Hepatocyte (in vitro differentiated cells): Measurements from ENCODE around the gene NIN. TPM values are rescaled to one million over a fixed set of nuclear protein-coding genes. Genes with fewer than 3 reads are reported as not detected.

Experiments used
- DNase-seq: peaks from one replicate; pipeline ENCODE4 v3.0.0-alpha.2; 2016; ENCODE audit warnings: low spot score
- H2AFZ ChIP-seq: fragments of 200-600 bp; sonication (generic); 2 replicates; pipeline ENCODE4 v1.6.0; 2016; ENCODE audit warnings: antibody characterized with exemption, mild to moderate bottlenecking
- H3K27ac ChIP-seq: fragments of 200-600 bp; sonication (generic); 2 replicates; pipeline ENCODE4 v1.5.1; 2016; ENCODE audit warnings: mild to moderate bottlenecking
- H3K27me3 ChIP-seq: fragments of 200-600 bp; sonication (generic); 2 replicates; pipeline ENCODE4 v1.6.1; 2016
- H3K36me3 ChIP-seq: fragments of 200-600 bp; sonication (generic); replicated peaks from 2 replicates; pipeline ENCODE4 v1.5.1; 2016; ENCODE audit warnings: low read depth; ENCODE audit not compliant: insufficient read depth
- H3K4me1 ChIP-seq: fragments of 200-600 bp; sonication (generic); 2 replicates; pipeline ENCODE4 v1.5.1; 2016; ENCODE audit warnings: mild to moderate bottlenecking, moderate library complexity; ENCODE audit not compliant: insufficient read depth
- H3K4me2 ChIP-seq: fragments of 200-600 bp; sonication (generic); 2 replicates; pipeline ENCODE4 v1.6.0; 2016
- H3K4me3 ChIP-seq: fragments of 200-600 bp; sonication (generic); 2 replicates; pipeline ENCODE4 v1.5.1; 2016; ENCODE audit warnings: mild to moderate bottlenecking
- H3K79me2 ChIP-seq: fragments of 200-600 bp; sonication (generic); 2 replicates; pipeline ENCODE4 v1.6.0; 2017; ENCODE audit warnings: mild to moderate bottlenecking
- H3K9me2 ChIP-seq: fragments of 200-600 bp; sonication (generic); replicated peaks from 2 replicates; pipeline ENCODE4 v1.6.0; 2017; ENCODE audit warnings: mild to moderate bottlenecking; ENCODE audit not compliant: insufficient read depth
- H3K9me3 ChIP-seq: fragments of 200-600 bp; sonication (generic); 2 replicates; pipeline ENCODE4 v1.5.1; 2016; ENCODE audit warnings: low read depth, mild to moderate bottlenecking
- H4K20me1 ChIP-seq: fragments of 200-600 bp; sonication (generic); 2 replicates; pipeline ENCODE4 v1.6.0; 2016; ENCODE audit warnings: mild to moderate bottlenecking; ENCODE audit not compliant: insufficient read depth, poor library complexity, severe bottlenecking
- CTCF ChIP-seq: fragments of 200-600 bp; sonication (generic); IDR thresholded peaks from 2 replicates; pipeline ENCODE4 v1.5.1; 2016; ENCODE audit warnings: antibody characterized with exemption, mild to moderate bottlenecking; ENCODE audit not compliant: poor library complexity
- EZH2 ChIP-seq: fragments of 200-600 bp; sonication (generic); IDR thresholded peaks from 2 replicates; pipeline ENCODE4 v1.6.1; 2016; ENCODE audit warnings: antibody characterized with exemption, mild to moderate bottlenecking, borderline replicate concordance
- EZH2phosphoT487 ChIP-seq: fragments of 200-600 bp; sonication (generic); IDR thresholded peaks from one replicate; pipeline ENCODE4 v1.6.1; 2018; ENCODE audit warnings: antibody characterized with exemption, mild to moderate bottlenecking, low read depth, moderate library complexity; ENCODE audit not compliant: unreplicated experiment, severe bottlenecking
- WGBS: methylation state at CpG from one replicate; pipeline ENCODE4 v1.1.6; 2016; ENCODE audit warnings: low lambda C conversion rate; ENCODE audit errors: missing lambda C conversion rate; 5-methylcytosine and 5-hydroxymethylcytosine counted together
- polyA plus RNA-seq: library from polyadenylated mRNA; unstranded; fragments of >200 nt; fragmentation: Nextera tagmentation; extraction: Ambion mirVana; gene quantifications from 2 replicates; pipeline ENCODE4 v1.2.1, GENCODE V29; 2016
- total RNA-seq: library from RNA; depleted of rRNA; stranded (reverse); fragments of >200 nt; gene quantifications from 2 replicates; pipeline ENCODE4 v1.2.3, GENCODE V29; 2014

NIN gene
- total and polyA plus RNA-seq, 2 experiments from 2014 or later: 4.2 to 11.6 TPM

- H3K36me3 ChIP-seq: no peaks in the 10 kb centered on the region
- no peak overlapping the region for H2AFZ ChIP-seq
- no peak for TF ChIP-seq CTCF
- DNase-seq: no peak
- no peaks in the 10 kb centered on the region for H3K27me3 ChIP-seq
- H3K27ac ChIP-seq: no peak overlapping the region
- no peaks in the 10 kb centered on the region for H3K79me2 ChIP-seq
- H3K9me3 ChIP-seq: no peaks in the 10 kb centered on the region
- no peaks in the 10 kb centered on the region for H3K4me1 ChIP-seq
- WGBS: 98% methylated on average over 3 of the region's 3 CpGs
- no peaks in the 10 kb centered on the region for H4K20me1 ChIP-seq
- H3K9me2 ChIP-seq: no peaks in the 10 kb centered on the region
- no peak overlapping the region for H3K4me2 ChIP-seq
- H3K4me3 ChIP-seq: no peak overlapping the region
Measured at GRCh38 chr14:50711043-50711442, 119.9 kb downstream of the NIN start.

DNA sequence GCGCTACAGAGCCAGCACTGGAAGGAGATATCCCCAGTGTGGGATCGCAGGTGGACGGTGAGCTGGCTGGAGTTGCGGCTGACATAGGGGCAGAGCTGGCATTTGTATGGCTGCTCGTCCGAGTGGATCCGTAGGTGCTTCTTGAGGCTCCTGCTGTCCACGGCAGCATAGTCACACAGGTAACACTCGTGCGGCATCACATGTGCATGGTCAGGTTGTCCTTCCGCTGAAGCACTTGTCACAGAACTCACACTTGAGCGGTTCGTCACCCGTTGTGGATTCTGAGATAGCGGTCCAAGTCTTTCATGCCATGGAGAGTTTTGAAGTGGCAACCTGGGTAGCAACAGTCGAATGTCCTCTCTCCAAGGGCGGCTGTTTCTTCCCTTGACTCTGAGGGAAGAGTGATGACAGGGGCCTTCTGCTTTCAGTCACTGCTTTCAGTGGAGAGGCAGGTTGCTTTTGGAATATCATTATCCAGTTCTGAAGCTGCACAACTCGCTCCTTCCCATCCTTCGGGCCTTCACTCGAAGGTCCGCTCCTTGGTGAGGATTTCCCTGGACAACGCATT lies 125.9 kb downstream of the NIN start:
- H3K4me3 ChIP-seq: no peak overlapping the region
- H3K4me1 ChIP-seq: no peaks in the 10 kb centered on the region
- DNase-seq: no peak
- H3K9me3 ChIP-seq: no peaks in the 10 kb centered on the region
- whole genome bisulfite sequencing: 96% methylated on average over 22 of the region's 22 CpGs
- no peaks in the 10 kb centered on the region for H3K36me3 ChIP-seq
- no peaks in the 10 kb centered on the region for H4K20me1 ChIP-seq
- no peak overlapping the region for H3K4me2 ChIP-seq
- H2AFZ ChIP-seq: no peak overlapping the region
- H3K27me3 ChIP-seq: no peaks in the 10 kb centered on the region
- no peaks in the 10 kb centered on the region for H3K79me2 ChIP-seq
- H3K9me2 ChIP-seq: no peaks in the 10 kb centered on the region
- H3K27ac ChIP-seq: no peak overlapping the region
- TF ChIP-seq EZH2 (no peak), CTCF (no peak), EZH2phosphoT487 (no peak)

GRCh38 chr14:50704454-50705010 lies 126.4 kb downstream of the NIN start:
- no peaks in the 10 kb centered on the region for H3K9me2 ChIP-seq
- no peak overlapping the region for H2AFZ ChIP-seq
- no peak overlapping the region for H3K4me3 ChIP-seq
- H3K36me3 ChIP-seq: no peaks in the 10 kb centered on the region
- H3K27ac ChIP-seq: no peak overlapping the region
- no peaks in the 10 kb centered on the region for H4K20me1 ChIP-seq
- H3K4me1 ChIP-seq: no peaks in the 10 kb centered on the region
- no peak for DNase-seq
- WGBS: 96% methylated on average over 26 of the region's 26 CpGs
- H3K4me2 ChIP-seq: no peak overlapping the region
- H3K9me3 ChIP-seq: no peaks in the 10 kb centered on the region
- H3K27me3 ChIP-seq: no peaks in the 10 kb centered on the region
- no peaks in the 10 kb centered on the region for H3K79me2 ChIP-seq
- TF ChIP-seq EZH2phosphoT487: no peak
- no peak for TF ChIP-seq CTCF
- TF ChIP-seq EZH2: no peak
